HepG2 (cell line): ENCODE measurements around the gene RAB43. TPM values are rescaled to one million over a fixed set of nuclear protein-coding genes. Genes with fewer than 3 reads are reported as not detected.

Experiments
- DR1 ChIP-seq: sonication (generic); formaldehyde crosslinking; IDR thresholded peaks from 2 replicates; pipeline ENCODE4 v1.8.0; 2021; ENCODE audit warnings: mild to moderate bottlenecking, missing genetic modification reagents, inconsistent platforms
- ELF1 ChIP-seq: sonication (generic); formaldehyde crosslinking; IDR thresholded peaks from 2 replicates; pipeline ENCODE4 v1.4.0; 2020; ENCODE audit warnings: missing genetic modification reagents
- ISL2 ChIP-seq: sonication (generic); formaldehyde crosslinking; IDR thresholded peaks from 2 replicates; pipeline ENCODE4 v1.5.0; 2020; ENCODE audit warnings: missing genetic modification reagents
- KMT2A ChIP-seq: sonication (generic); formaldehyde crosslinking; IDR thresholded peaks from 2 replicates; pipeline ENCODE4 v1.4.0; 2020; ENCODE audit warnings: missing genetic modification reagents
- MYNN ChIP-seq: sonication (generic); formaldehyde crosslinking; IDR thresholded peaks from 2 replicates; pipeline ENCODE4 v1.4.0; 2020; ENCODE audit warnings: mild to moderate bottlenecking, low read depth, missing genetic modification reagents
- SIN3A ChIP-seq: IDR thresholded peaks from 2 replicates; pipeline ENCODE4 v1.6.1; 2011; ENCODE audit warnings: low read depth, mild to moderate bottlenecking, control low read depth, low read length, borderline replicate concordance
- SP5 ChIP-seq: IDR thresholded peaks from 2 replicates; pipeline ENCODE4 v1.6.1; 2016; ENCODE audit warnings: low read depth, borderline replicate concordance
- STAG1 ChIP-seq: sonication (generic); formaldehyde crosslinking; IDR thresholded peaks from 2 replicates; pipeline ENCODE4 v1.4.0; 2020; ENCODE audit warnings: missing genetic modification reagents
- ZBTB7B ChIP-seq: sonication (generic); formaldehyde crosslinking; IDR thresholded peaks from 2 replicates; pipeline ENCODE4 v1.4.0; 2020; ENCODE audit warnings: missing genetic modification reagents
- ZNF558 ChIP-seq: sonication (generic); formaldehyde crosslinking; IDR thresholded peaks from 2 replicates; pipeline ENCODE4 v1.9.0; 2022; ENCODE audit warnings: mild to moderate bottlenecking, missing genetic modification reagents, borderline replicate concordance
- ZNF703 ChIP-seq: sonication (generic); formaldehyde crosslinking; IDR thresholded peaks from 2 replicates; pipeline ENCODE4 v1.5.1; 2020; ENCODE audit warnings: missing genetic modification reagents, mild to moderate bottlenecking, moderate library complexity, borderline replicate concordance
- ZNF709 ChIP-seq: sonication (generic); formaldehyde crosslinking; IDR thresholded peaks from 2 replicates; pipeline ENCODE4 v1.5.0; 2020; ENCODE audit warnings: mild to moderate bottlenecking, missing genetic modification reagents
- ZNF781 ChIP-seq: sonication (generic); formaldehyde crosslinking; IDR thresholded peaks from 2 replicates; pipeline ENCODE4 v1.5.1; 2020; ENCODE audit warnings: borderline replicate concordance, mild to moderate bottlenecking, missing genetic modification reagents; ENCODE audit errors: not compliant biosample characterization
- ZNF788 ChIP-seq: sonication (generic); formaldehyde crosslinking; IDR thresholded peaks from 2 replicates; pipeline ENCODE4 v1.5.0; 2020; ENCODE audit warnings: mild to moderate bottlenecking, missing genetic modification reagents, borderline replicate concordance
- polyA plus RNA-seq, 8 experiments: library from polyadenylated mRNA; depleted of rRNA in 3 of 8; stranded (reverse) in 7 of 8; unstranded in 1 of 8; fragments of >200 nt; fragmentation: Illumina TruSeq in 4 of 8; extraction: Trizol in 4 of 8; gene quantifications; 2 replicates each; pipeline versions ENCODE4 v1.2.1 to v1.2.3, GENCODE V29; 2011 to 2016; ENCODE audit warnings: low read depth in 4 of 8, missing spikeins in 1 of 8, mixed read lengths in 1 of 8; ENCODE audit not compliant: insufficient read depth in 1 of 8
- total RNA-seq, 5 experiments: library from RNA; depleted of rRNA; stranded (reverse); fragments of >200 nt; fragmentation: Illumina TruSeq; extraction: Trizol; gene quantifications; 2 replicates each; pipeline ENCODE4 v1.2.3, GENCODE V29; 2016; ENCODE audit warnings: low read depth in 1 of 5
- TF ChIP-seq, protein P1 (sequence below): sonication (generic); formaldehyde crosslinking; IDR thresholded peaks from 2 replicates; pipeline ENCODE4 v1.5.1; 2020; ENCODE audit warnings: mild to moderate bottlenecking, missing genetic modification reagents, borderline replicate concordance
- TF ChIP-seq, protein P2 (sequence below): sonication (generic); formaldehyde crosslinking; IDR thresholded peaks from 2 replicates; pipeline ENCODE4 v1.4.0; 2020; ENCODE audit warnings: missing genetic modification reagents
- TF ChIP-seq, protein P3 (sequence below): sonication (generic); IDR thresholded peaks from 2 replicates; pipeline ENCODE4 v1.6.1; 2016; ENCODE audit warnings: low read depth, borderline replicate concordance

The RAB43 gene
- total and polyA plus RNA-seq, 2 of the 13 experiments (the other 11 are each of a cell fraction or from before 2014, with no cell fraction given): 11.8 to 18.4 TPM

DNA sequence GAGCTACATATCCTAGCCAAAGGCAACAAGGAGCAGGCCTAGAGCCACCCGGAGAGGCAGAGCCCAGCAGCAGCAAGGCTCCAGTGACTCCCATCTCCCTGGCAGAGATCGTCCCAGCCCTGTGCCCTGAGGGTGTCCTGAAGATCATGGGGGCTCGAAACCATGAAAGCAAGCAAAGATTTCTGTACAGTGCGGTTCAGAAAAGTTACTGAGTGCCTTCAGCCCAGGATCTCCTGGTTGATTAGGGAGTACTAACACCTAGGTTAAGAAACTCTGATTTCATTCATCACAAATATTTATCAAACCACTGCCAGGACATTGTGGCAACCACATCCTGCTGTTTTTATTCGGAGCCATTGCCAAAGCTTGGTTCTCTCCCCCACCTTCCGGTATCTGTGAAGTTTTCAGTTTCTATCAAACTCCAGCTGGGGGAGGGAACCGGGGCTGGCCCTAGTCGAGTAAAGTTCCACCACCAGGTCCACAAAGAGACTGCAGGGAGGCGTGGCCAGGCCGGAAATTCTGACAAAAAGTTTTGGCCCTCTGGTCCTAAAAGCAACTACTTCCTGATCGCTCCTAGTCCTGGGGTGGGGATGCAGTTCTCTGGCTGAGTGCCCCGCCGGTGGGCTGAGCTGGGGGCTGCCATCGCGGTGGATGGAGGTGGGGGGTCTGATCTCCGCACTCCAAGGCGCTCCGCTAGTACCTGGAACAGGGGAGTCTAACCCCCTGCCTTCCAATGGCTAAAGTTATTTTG, 1.2 kb downstream of the RAB43 start (continued):
- TF ChIP-seq, protein P1, sequence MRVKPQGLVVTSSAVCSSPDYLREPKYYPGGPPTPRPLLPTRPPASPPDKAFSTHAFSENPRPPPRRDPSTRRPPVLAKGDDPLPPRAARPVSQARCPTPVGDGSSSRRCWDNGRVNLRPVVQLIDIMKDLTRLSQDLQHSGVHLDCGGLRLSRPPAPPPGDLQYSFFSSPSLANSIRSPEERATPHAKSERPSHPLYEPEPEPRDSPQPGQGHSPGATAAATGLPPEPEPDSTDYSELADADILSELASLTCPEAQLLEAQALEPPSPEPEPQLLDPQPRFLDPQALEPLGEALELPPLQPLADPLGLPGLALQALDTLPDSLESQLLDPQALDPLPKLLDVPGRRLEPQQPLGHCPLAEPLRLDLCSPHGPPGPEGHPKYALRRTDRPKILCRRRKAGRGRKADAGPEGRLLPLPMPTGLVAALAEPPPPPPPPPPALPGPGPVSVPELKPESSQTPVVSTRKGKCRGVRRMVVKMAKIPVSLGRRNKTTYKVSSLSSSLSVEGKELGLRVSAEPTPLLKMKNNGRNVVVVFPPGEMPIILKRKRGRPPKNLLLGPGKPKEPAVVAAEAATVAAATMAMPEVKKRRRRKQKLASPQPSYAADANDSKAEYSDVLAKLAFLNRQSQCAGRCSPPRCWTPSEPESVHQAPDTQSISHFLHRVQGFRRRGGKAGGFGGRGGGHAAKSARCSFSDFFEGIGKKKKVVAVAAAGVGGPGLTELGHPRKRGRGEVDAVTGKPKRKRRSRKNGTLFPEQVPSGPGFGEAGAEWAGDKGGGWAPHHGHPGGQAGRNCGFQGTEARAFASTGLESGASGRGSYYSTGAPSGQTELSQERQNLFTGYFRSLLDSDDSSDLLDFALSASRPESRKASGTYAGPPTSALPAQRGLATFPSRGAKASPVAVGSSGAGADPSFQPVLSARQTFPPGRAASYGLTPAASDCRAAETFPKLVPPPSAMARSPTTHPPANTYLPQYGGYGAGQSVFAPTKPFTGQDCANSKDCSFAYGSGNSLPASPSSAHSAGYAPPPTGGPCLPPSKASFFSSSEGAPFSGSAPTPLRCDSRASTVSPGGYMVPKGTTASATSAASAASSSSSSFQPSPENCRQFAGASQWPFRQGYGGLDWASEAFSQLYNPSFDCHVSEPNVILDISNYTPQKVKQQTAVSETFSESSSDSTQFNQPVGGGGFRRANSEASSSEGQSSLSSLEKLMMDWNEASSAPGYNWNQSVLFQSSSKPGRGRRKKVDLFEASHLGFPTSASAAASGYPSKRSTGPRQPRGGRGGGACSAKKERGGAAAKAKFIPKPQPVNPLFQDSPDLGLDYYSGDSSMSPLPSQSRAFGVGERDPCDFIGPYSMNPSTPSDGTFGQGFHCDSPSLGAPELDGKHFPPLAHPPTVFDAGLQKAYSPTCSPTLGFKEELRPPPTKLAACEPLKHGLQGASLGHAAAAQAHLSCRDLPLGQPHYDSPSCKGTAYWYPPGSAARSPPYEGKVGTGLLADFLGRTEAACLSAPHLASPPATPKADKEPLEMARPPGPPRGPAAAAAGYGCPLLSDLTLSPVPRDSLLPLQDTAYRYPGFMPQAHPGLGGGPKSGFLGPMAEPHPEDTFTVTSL (CRISPR knock-in tag): peak; percentile 27; the same call in 1 of the 2 replicates
- TF ChIP-seq SP5: peak; percentile 79; the same call in 1 of the 2 replicates
- 0 out of 2 replicates have a peak, but pooled peaks have one; percentile 34 for TF ChIP-seq DR1 (CRISPR knock-in tag)
- peak; percentile 7; the same call in 1 of the 2 replicates for TF ChIP-seq STAG1
- TF ChIP-seq ZNF709 (CRISPR knock-in tag): 0 out of 2 replicates have a peak, but pooled peaks have one; percentile 17
- TF ChIP-seq, protein P2, sequence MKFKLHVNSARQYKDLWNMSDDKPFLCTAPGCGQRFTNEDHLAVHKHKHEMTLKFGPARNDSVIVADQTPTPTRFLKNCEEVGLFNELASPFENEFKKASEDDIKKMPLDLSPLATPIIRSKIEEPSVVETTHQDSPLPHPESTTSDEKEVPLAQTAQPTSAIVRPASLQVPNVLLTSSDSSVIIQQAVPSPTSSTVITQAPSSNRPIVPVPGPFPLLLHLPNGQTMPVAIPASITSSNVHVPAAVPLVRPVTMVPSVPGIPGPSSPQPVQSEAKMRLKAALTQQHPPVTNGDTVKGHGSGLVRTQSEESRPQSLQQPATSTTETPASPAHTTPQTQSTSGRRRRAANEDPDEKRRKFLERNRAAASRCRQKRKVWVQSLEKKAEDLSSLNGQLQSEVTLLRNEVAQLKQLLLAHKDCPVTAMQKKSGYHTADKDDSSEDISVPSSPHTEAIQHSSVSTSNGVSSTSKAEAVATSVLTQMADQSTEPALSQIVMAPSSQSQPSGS (CRISPR knock-in tag): peak; percentile 55
- peak; percentile 62 for TF ChIP-seq ELF1
- peak; percentile 68; the same call in 1 of the 2 replicates for TF ChIP-seq SIN3A
- TF ChIP-seq ZNF788 (CRISPR knock-in tag): peak; percentile 59; the same call in 1 of the 2 replicates
- TF ChIP-seq ZBTB7B (CRISPR knock-in tag): peak; percentile 43; the same call in 1 of the 2 replicates
- TF ChIP-seq MYNN (CRISPR knock-in tag): 0 out of 2 replicates have a peak, but pooled peaks have one; percentile 58
- TF ChIP-seq KMT2A: peak; percentile 8; the same call in 1 of the 2 replicates
- 0 out of 2 replicates have a peak, but pooled peaks have one; percentile 3 for TF ChIP-seq ZNF558 (CRISPR knock-in tag)
- 0 out of 2 replicates have a peak, but pooled peaks have one; percentile 49 for TF ChIP-seq ZNF703
- TF ChIP-seq ISL2 (CRISPR knock-in tag): no peak
- TF ChIP-seq, protein P3, sequence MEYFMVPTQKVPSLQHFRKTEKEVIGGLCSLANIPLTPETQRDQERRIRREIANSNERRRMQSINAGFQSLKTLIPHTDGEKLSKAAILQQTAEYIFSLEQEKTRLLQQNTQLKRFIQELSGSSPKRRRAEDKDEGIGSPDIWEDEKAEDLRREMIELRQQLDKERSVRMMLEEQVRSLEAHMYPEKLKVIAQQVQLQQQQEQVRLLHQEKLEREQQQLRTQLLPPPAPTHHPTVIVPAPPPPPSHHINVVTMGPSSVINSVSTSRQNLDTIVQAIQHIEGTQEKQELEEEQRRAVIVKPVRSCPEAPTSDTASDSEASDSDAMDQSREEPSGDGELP: peak; percentile 76; the same call in 1 of the 2 replicates
- no peak for TF ChIP-seq ZNF781 (CRISPR knock-in tag)
